DOHH2 (cell line): ENCODE measurements around the gene ATP2A3.

ENCODE experiments used
- H3F3A ChIP-seq: fragments of 200-600 bp; sonication (generic), shearing (Covaris generic); 2 replicates; pipeline ENCODE4 v1.6.0; 2016; ENCODE audit warnings: antibody characterized with exemption, mild to moderate bottlenecking; ENCODE audit not compliant: control insufficient read depth, insufficient read depth
- H3K27ac ChIP-seq: fragments of 200-600 bp; sonication (generic); 2 replicates; pipeline ENCODE4 v1.5.1; 2014; ENCODE audit warnings: low read depth, mild to moderate bottlenecking, low read length, moderate library complexity
- H3K27me3 ChIP-seq: fragments of 200-600 bp; sonication (generic); 2 replicates; pipeline ENCODE4 v1.6.1; 2014; ENCODE audit warnings: mild to moderate bottlenecking, low read length, mixed read lengths; ENCODE audit not compliant: control insufficient read depth
- H3K36me3 ChIP-seq: fragments of 200-600 bp; sonication (generic); 2 replicates; pipeline ENCODE4 v1.6.1; 2014; ENCODE audit warnings: mild to moderate bottlenecking, low read length, moderate library complexity, mixed read lengths; ENCODE audit not compliant: control insufficient read depth
- H3K4me1 ChIP-seq: fragments of 200-600 bp; sonication (generic); 2 replicates; pipeline ENCODE4 v1.6.1; 2014; ENCODE audit warnings: mild to moderate bottlenecking, low read length, mixed read lengths; ENCODE audit not compliant: control insufficient read depth
- H3K4me2 ChIP-seq: fragments of 200-600 bp; sonication (generic); 2 replicates; pipeline ENCODE4 v1.6.0; 2014; ENCODE audit warnings: mild to moderate bottlenecking, low read length, moderate library complexity
- H3K4me3 ChIP-seq: fragments of 200-600 bp; sonication (generic); 2 replicates; pipeline ENCODE4 v1.5.1; 2014; ENCODE audit warnings: mild to moderate bottlenecking, low read length, mixed read lengths
- H3K79me2 ChIP-seq: fragments of 200-600 bp; sonication (generic); 2 replicates; pipeline ENCODE4 v1.6.1; 2014; ENCODE audit warnings: mild to moderate bottlenecking, low read length, mixed read lengths; ENCODE audit not compliant: control insufficient read depth
- H3K9me2 ChIP-seq: fragments of 200-600 bp; sonication (generic); replicated peaks from 2 replicates; pipeline ENCODE4 v1.6.1; 2014; ENCODE audit warnings: mild to moderate bottlenecking, low read length, mixed read lengths; ENCODE audit not compliant: control insufficient read depth
- H3K9me3 ChIP-seq: fragments of 200-600 bp; sonication (generic); 2 replicates; pipeline ENCODE4 v1.6.1; 2014; ENCODE audit warnings: antibody characterized with exemption, low read length, mixed read lengths; ENCODE audit not compliant: control insufficient read depth, insufficient read depth
- H4K20me1 ChIP-seq: fragments of 200-600 bp; sonication (generic); 2 replicates; pipeline ENCODE4 v1.6.0; 2014; ENCODE audit warnings: low read depth, mild to moderate bottlenecking, antibody characterized with exemption, low read length, moderate library complexity; ENCODE audit not compliant: control insufficient read depth, insufficient read depth
- EZH2phosphoT487 ChIP-seq: fragments of 200-600 bp; sonication (generic); IDR thresholded peaks from 2 replicates; pipeline ENCODE4 v1.6.1; 2017; ENCODE audit warnings: borderline replicate concordance, mild to moderate bottlenecking, antibody characterized with exemption, low read length, moderate library complexity, mixed read lengths
- TF ChIP-seq, protein P1 (sequence below): fragments of 200-600 bp; sonication (generic); IDR thresholded peaks from one replicate; pipeline ENCODE4 v1.5.1; 2014; ENCODE audit warnings: antibody characterized with exemption, mild to moderate bottlenecking, low read depth, low read length; ENCODE audit not compliant: poor library complexity, severe bottlenecking

The ATP2A3 gene

DNA sequence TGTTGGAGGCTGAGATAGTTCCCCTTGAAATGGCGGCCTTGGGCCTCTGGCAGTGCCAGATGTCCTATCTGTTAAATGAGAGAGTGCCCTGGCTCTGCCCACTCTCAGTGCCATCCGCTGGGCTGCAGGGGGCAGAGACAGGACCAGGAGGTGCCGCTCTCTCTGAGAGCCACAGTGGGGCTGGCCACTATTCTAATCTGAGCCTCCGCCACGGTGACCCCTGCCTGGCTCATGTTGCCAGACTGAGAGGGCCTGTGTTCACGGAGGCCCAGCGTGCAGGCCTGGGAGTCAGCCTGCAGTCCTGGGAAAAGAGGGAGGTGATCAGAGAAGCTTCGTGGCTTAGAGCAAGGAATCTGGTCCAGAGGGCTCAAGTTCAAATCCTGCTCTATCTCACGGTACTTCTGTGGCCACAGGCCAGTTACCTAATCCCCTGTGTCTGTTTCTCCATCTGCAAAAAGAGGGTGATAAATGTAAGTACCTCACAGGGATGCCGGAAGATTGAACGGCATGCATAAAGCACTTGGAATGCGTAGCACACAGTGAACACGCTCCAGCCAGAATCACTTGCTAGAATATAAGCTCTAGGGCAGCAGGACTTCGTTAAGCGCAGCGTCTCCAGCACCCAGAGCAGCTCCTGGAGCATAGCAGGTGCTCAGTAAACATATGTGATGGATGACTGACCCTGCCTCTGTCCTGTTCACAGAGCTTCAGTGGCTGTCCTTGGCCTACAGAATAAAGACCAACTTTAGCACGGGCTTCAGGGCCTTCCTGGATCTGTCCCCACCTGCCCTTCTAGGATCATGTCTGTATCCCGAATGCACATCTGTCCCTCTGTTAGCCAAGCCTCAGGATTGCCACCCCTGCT is 6.3 kb downstream of the ATP2A3 start:
- Histone ChIP-seq H3K4me1 (peaks cover 53% of the 10 kb centered on the region), H3F3A (peaks cover 15% of the 10 kb centered on the region), H4K20me1 (peaks cover 55% of the 10 kb centered on the region), H3K9me2 (no peaks in the 10 kb centered on the region), H3K9me3 (no peaks in the 10 kb centered on the region), H3K79me2 (peaks cover 97% of the 10 kb centered on the region), H3K36me3 (peaks cover 87% of the 10 kb centered on the region), H3K27me3 (no peaks in the 10 kb centered on the region), H3K4me3 (no peak overlapping the region), H3K4me2 (no peak overlapping the region), H3K27ac (no peak overlapping the region)
- TF ChIP-seq, protein P1, sequence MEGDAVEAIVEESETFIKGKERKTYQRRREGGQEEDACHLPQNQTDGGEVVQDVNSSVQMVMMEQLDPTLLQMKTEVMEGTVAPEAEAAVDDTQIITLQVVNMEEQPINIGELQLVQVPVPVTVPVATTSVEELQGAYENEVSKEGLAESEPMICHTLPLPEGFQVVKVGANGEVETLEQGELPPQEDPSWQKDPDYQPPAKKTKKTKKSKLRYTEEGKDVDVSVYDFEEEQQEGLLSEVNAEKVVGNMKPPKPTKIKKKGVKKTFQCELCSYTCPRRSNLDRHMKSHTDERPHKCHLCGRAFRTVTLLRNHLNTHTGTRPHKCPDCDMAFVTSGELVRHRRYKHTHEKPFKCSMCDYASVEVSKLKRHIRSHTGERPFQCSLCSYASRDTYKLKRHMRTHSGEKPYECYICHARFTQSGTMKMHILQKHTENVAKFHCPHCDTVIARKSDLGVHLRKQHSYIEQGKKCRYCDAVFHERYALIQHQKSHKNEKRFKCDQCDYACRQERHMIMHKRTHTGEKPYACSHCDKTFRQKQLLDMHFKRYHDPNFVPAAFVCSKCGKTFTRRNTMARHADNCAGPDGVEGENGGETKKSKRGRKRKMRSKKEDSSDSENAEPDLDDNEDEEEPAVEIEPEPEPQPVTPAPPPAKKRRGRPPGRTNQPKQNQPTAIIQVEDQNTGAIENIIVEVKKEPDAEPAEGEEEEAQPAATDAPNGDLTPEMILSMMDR: no peak
- TF ChIP-seq EZH2phosphoT487: no peak

DNA sequence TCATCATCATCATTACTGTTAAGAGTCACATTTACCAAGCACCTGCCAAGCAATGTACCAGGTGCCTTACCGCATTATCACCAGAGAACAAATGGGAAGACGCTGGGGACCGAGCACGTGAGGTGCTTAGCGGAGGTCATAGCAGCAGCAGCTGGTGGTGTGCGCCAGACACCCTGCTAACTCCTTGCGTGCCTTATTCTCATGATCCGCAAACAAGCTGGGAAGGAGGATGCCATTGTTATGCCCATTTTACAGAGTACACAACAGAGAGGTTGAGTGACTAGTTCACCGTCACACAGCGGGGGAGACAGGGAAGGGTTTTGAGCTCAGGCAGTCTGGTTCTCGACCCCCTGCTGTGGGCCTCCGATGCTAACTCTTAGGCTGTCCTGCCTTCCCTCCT is 7.3 kb downstream of the ATP2A3 start:
- Histone ChIP-seq H3K27me3 (no peaks in the 10 kb centered on the region), H3K79me2 (peaks cover 97% of the 10 kb centered on the region), H3F3A (peaks cover 6% of the 10 kb centered on the region), H3K4me2 (no peak overlapping the region), H3K4me1 (peaks cover 48% of the 10 kb centered on the region), H3K36me3 (peaks cover 87% of the 10 kb centered on the region), H3K9me2 (no peaks in the 10 kb centered on the region), H3K9me3 (no peaks in the 10 kb centered on the region), H4K20me1 (peaks cover 52% of the 10 kb centered on the region), H3K4me3 (no peak overlapping the region), H3K27ac (no peak overlapping the region)
- TF ChIP-seq, protein P1: no peak
- no peak for TF ChIP-seq EZH2phosphoT487

DNA sequence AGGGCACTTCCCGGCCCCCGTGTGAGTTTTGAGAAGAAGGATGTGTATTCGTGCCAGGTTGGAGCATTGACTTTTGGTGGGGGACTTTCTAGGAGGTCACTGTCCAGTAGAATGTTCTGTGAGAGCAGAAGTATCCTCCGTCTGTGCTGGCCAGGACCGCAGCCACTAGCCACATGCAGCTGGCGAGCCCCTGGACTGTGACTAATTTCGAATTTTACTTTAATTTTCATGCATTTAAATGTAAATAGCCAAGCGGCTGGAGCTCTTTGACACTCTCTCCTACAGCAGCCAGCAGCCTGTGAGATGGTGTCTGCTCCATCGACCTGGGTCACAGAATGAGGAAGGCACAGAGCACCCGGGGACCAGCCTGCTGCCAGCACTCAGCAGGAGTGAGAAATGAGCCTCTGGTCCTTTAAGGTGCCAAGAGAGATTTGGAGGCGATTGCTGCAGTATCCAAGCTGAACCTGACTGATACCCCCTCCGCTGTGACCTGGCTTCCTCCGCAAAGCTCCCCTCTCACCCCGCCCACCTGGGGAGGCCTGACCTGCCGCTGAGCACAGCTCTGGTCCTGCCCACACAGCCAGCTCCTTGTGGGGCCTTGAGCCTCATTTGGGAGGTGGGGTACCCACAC is 7.8 kb downstream of the ATP2A3 start:
- H4K20me1 ChIP-seq: peaks cover 52% of the 10 kb centered on the region
- TF ChIP-seq, protein P1: no peak
- TF ChIP-seq EZH2phosphoT487: no peak
- no peaks in the 10 kb centered on the region for H3K9me3 ChIP-seq
- no peak overlapping the region for H3K27ac ChIP-seq
- H3K9me2 ChIP-seq: no peaks in the 10 kb centered on the region
- H3K4me1 ChIP-seq: peaks cover 43% of the 10 kb centered on the region
- H3K27me3 ChIP-seq: no peaks in the 10 kb centered on the region
- H3F3A ChIP-seq: 0 out of 2 replicates have a peak, but pooled peaks cover 3% of the 10 kb centered on the region
- H3K79me2 ChIP-seq: peaks cover 97% of the 10 kb centered on the region
- peaks cover 88% of the 10 kb centered on the region for H3K36me3 ChIP-seq
- H3K4me3 ChIP-seq: no peak overlapping the region
- no peak overlapping the region for H3K4me2 ChIP-seq
